Activated CD8-positive, alpha-beta memory T cell treated with anti-CD3 and anti-CD28 coated beads, Interleukin-2, amount 50 U/mL, for 1 hour (primary cell): Measurements from ENCODE around the gene CEP68.
"Not testable (repeated sequence)": the region's sequence is repeated elsewhere in the genome, so short reads cannot be mapped to it uniquely, and the experiment has no call there.

Source experiments
- DNase-seq: peaks from one replicate; pipeline ENCODE4 v3.0.0-alpha.2; 2020; ENCODE audit errors: extremely low read depth

The CEP68 gene

GRCh38 chr2:65076345-65076710, 20.1 kb downstream of the CEP68 start:
- DNase-seq, result no peak

GRCh38 chr2:65077898-65078297, 21.7 kb downstream of the CEP68 start:
- DNase-seq, result no peak

GRCh38 chr2:65079017-65079416, 22.8 kb downstream of the CEP68 start:
- no peak for DNase-seq

- no peak for DNase-seq
Measured at GRCh38 chr2:65081232-65081685, 25.0 kb downstream of the CEP68 start.

GRCh38 chr2:65085148-65085547, 28.9 kb downstream of the CEP68 start:
- no peak for DNase-seq

- no peak for DNase-seq
Measured at GRCh38 chr2:65092791-65093190, 36.6 kb downstream of the CEP68 start.

- no peak for DNase-seq
Measured at GRCh38 chr2:65093211-65093610, 37.0 kb downstream of the CEP68 start.

GRCh38 chr2:65096948-65097347, 40.7 kb downstream of the CEP68 start:
- no peak for DNase-seq

GRCh38 chr2:65097844-65098243, 41.6 kb downstream of the CEP68 start:
- no peak for DNase-seq

- no peak for DNase-seq
Measured at GRCh38 chr2:65098741-65099140, 42.5 kb downstream of the CEP68 start.

- no peak for DNase-seq
Measured at GRCh38 chr2:65101071-65101470, 44.9 kb downstream of the CEP68 start.

GRCh38 chr2:65103013-65103715, 46.9 kb downstream of the CEP68 start:
- no peak for DNase-seq

GRCh38 chr2:65107530-65107929, 51.3 kb downstream of the CEP68 start:
- no peak for DNase-seq

GRCh38 chr2:65108780-65109179, 52.6 kb downstream of the CEP68 start:
- DNase-seq, result no peak

- DNase-seq, result no peak
Measured at GRCh38 chr2:65112633-65113032, 56.4 kb downstream of the CEP68 start.

GRCh38 chr2:65113229-65113628, 57.0 kb downstream of the CEP68 start:
- no peak for DNase-seq

GRCh38 chr2:65113816-65114215, 57.6 kb downstream of the CEP68 start:
- DNase-seq, result no peak

- DNase-seq, result no peak
Measured at GRCh38 chr2:65114921-65115320, 58.7 kb downstream of the CEP68 start.

- DNase-seq, result no peak
Measured at GRCh38 chr2:65116645-65117044, 60.4 kb downstream of the CEP68 start.

GRCh38 chr2:65120990-65121693, 64.9 kb downstream of the CEP68 start:
- DNase-seq, result no peak

- DNase-seq, result no peak
Measured at GRCh38 chr2:65122313-65122712, 66.1 kb downstream of the CEP68 start.

- DNase-seq, result not testable (repeated sequence)
Measured at GRCh38 chr2:65125457-65125856, 69.2 kb downstream of the CEP68 start.
